ENCODE results near the gene SETSIP. TPM values are rescaled to one million over a fixed set of nuclear protein-coding genes. Genes with fewer than 3 reads are reported as not detected.

SETSIP gene
- total RNA-seq, 2 experiments from 2014 or later, result not detected

- H3K4me3 Mint-ChIP-seq, result no peak overlapping the region
- H3K27ac Mint-ChIP-seq, result no peak overlapping the region
- Histone ChIP-seq H3K27ac (ENCODE audit: low read depth in 1 of 2, low read length in 2 of 2) (no peak overlapping the region), H3K4me3 (ENCODE audit: low read length) (no peak overlapping the region), H3K27me3 (ENCODE audit: control insufficient read depth in 1 of 2, insufficient read depth in 2 of 2, low read length in 2 of 2) (no peaks in the 10 kb centered on the region), H3K36me3 (ENCODE audit: insufficient read depth, low read length) (no peaks in the 10 kb centered on the region), H3K9me3 (ENCODE audit: control insufficient read depth in 1 of 2, insufficient read depth in 1 of 2, low read length in 2 of 2) (no peaks in the 10 kb centered on the region), H3K4me1 (ENCODE audit: insufficient read depth, low read length) (no peaks in the 10 kb centered on the region)
- DNase-seq (no peak), ATAC-seq (ENCODE audit: poor library complexity) (no peak)
- intact Hi-C loops (cut with DNase I, micrococcal nuclease), result no loop called here
- POLR2A ChIA-PET, result no interaction called here
- TF ChIP-seq CTCF (IDR thresholded peaks at IDR 0.05), result no peak
- CTCF ChIA-PET, result no interaction called here
- H3K36me3 Mint-ChIP-seq (ENCODE audit: low read depth), result no peaks in the 10 kb centered on the region
- H3K9me3 Mint-ChIP-seq, result no peaks in the 10 kb centered on the region
- H3K27me3 Mint-ChIP-seq, result no peaks in the 10 kb centered on the region
- H3K4me1 Mint-ChIP-seq (ENCODE audit: low read depth), result no peaks in the 10 kb centered on the region
Observed at GRCh38 chr1:92065042-92065441, 10.2 kb downstream of the SETSIP start.

- no peaks in the 10 kb centered on the region for H3K27me3 ChIP-seq (ENCODE audit: control insufficient read depth in 1 of 2, insufficient read depth in 2 of 2, low read length in 2 of 2)
- ATAC-seq (ENCODE audit: poor library complexity) (no peak), DNase-seq (no peak)
- H3K4me1 ChIP-seq (ENCODE audit: insufficient read depth, low read length), result no peaks in the 10 kb centered on the region
- Mint-ChIP-seq H3K27ac (no peak overlapping the region), H3K9me3 (no peaks in the 10 kb centered on the region), H3K4me3 (no peak overlapping the region), H3K36me3 (ENCODE audit: low read depth) (no peaks in the 10 kb centered on the region), H3K4me1 (ENCODE audit: low read depth) (no peaks in the 10 kb centered on the region), H3K27me3 (peaks cover under 1% of the 10 kb centered on the region)
- ChIA-PET CTCF (interaction anchor here (0.7 to 1.0 kb wide), 2 partner anchors 10 to 14 kb away, joined by 3 read pairs; no protein-coding TSS in a partner anchor), POLR2A (no interaction called here)
- H3K27ac ChIP-seq (ENCODE audit: low read depth in 1 of 2, low read length in 2 of 2), result no peak overlapping the region
- no peak overlapping the region for H3K4me3 ChIP-seq (ENCODE audit: low read length)
- TF ChIP-seq CTCF (IDR thresholded peaks at IDR 0.05), result no peak
- H3K9me3 ChIP-seq (ENCODE audit: control insufficient read depth in 1 of 2, insufficient read depth in 1 of 2, low read length in 2 of 2), result no peaks in the 10 kb centered on the region
- intact Hi-C loops (cut with DNase I, micrococcal nuclease), result no loop called here
- no peaks in the 10 kb centered on the region for H3K36me3 ChIP-seq (ENCODE audit: insufficient read depth, low read length)
Observed at GRCh38 chr1:92051948-92052347, 23.3 kb downstream of the SETSIP start.

- CTCF ChIA-PET, result no interaction called here
- TF ChIP-seq CTCF (IDR thresholded peaks at IDR 0.05), result no peak
Observed at GRCh38 chr1:92045766-92046495, 29.3 kb downstream of the SETSIP start.

More at GRCh38 chr1:92045766-92046495, 29.3 kb downstream of the SETSIP start:
- no peak for DNase-seq
- intact Hi-C loops (cut with DNase I, micrococcal nuclease), result no loop called here
- H3K4me3 ChIP-seq (ENCODE audit: low read length), result no peak overlapping the region
- Mint-ChIP-seq H3K27me3 (peaks cover 5% of the 10 kb centered on the region), H3K4me1 (ENCODE audit: low read depth) (no peaks in the 10 kb centered on the region), H3K36me3 (ENCODE audit: low read depth) (no peaks in the 10 kb centered on the region), H3K4me3 (no peak overlapping the region), H3K9me3 (no peaks in the 10 kb centered on the region), H3K27ac (no peak overlapping the region)
- H3K27me3 ChIP-seq (ENCODE audit: control insufficient read depth in 1 of 2, insufficient read depth in 2 of 2, low read length in 2 of 2), result no peaks in the 10 kb centered on the region
- POLR2A ChIA-PET, result no interaction called here
- ATAC-seq (ENCODE audit: poor library complexity), result no peak
- no peak overlapping the region for H3K27ac ChIP-seq (ENCODE audit: low read depth in 1 of 2, low read length in 2 of 2)
- H3K9me3 ChIP-seq (ENCODE audit: control insufficient read depth in 1 of 2, insufficient read depth in 1 of 2, low read length in 2 of 2), result no peaks in the 10 kb centered on the region
- H3K4me1 ChIP-seq (ENCODE audit: insufficient read depth, low read length), result no peaks in the 10 kb centered on the region
- H3K36me3 ChIP-seq (ENCODE audit: insufficient read depth, low read length), result no peaks in the 10 kb centered on the region
